IMR-90 (cell line): ENCODE results near the gene RANBP9. TPM values are rescaled to one million over a fixed set of nuclear protein-coding genes. Genes with fewer than 3 reads are reported as not detected.

Experiments
- ATAC-seq: fragments of 200-7000 bp; cut with Tn5 transposase; 2 replicates; pipeline ENCODE4 v1.9.1; 2020; ENCODE audit warnings: low read depth, mild to moderate bottlenecking, moderate library complexity
- BruUV-seq: library from RNA; stranded (reverse); fragments of 400-500 nt; replicated peaks from 2 replicates; lab custom pipeline; 2021; lab: Mats Ljungman, UMichigan
- CTCF ChIA-PET: fragments of 300-600 bp; formaldehyde crosslinking; extraction: SDS; loops from one replicate; lab custom pipeline; 2021; ENCODE audit warnings: antibody characterized with exemption; lab: Yijun Ruan, JAX
- POLR2A ChIA-PET: fragments of 300-600 bp; sonication (Branson Sonifier 250); formaldehyde crosslinking; loops from one replicate; lab custom pipeline; 2022; ENCODE audit warnings: antibody characterized with exemption; ENCODE audit not compliant: unreplicated experiment; lab: Charles Lee
- DNase-seq: peaks from one replicate; pipeline ENCODE4 v3.0.0; 2013
- H2AFZ ChIP-seq: replicated peaks from 2 replicates; pipeline ENCODE3; 2013; ENCODE audit warnings: low read length, mild to moderate bottlenecking; ENCODE audit not compliant: poor library complexity
- H2AK5ac ChIP-seq: 2 replicates; pipeline ENCODE4 v1.6.1; 2013; ENCODE audit warnings: low read depth, low read length, inconsistent platforms
- H2AK9ac ChIP-seq: replicated peaks from 2 replicates; pipeline ENCODE3; 2013; ENCODE audit warnings: mild to moderate bottlenecking, low read depth, low read length, moderate library complexity; ENCODE audit not compliant: poor library complexity
- H2BK120ac ChIP-seq: 2 replicates; pipeline ENCODE4 v1.6.1; 2013; ENCODE audit warnings: low read depth, low read length, inconsistent platforms
- H2BK15ac ChIP-seq: 3 replicates; pipeline ENCODE4 v1.6.1; 2013; ENCODE audit warnings: low read depth, low read length, inconsistent platforms
- H2BK20ac ChIP-seq: 2 replicates; pipeline ENCODE4 v1.6.1; 2013; ENCODE audit warnings: low read depth, mild to moderate bottlenecking, inconsistent platforms, low read length, moderate library complexity
- H2BK5ac ChIP-seq: 2 replicates; pipeline ENCODE4 v1.6.1; 2013; ENCODE audit warnings: mild to moderate bottlenecking, low read depth, low read length, inconsistent platforms; ENCODE audit not compliant: poor library complexity, severe bottlenecking
- H3K14ac ChIP-seq: replicated peaks from 2 replicates; pipeline ENCODE4 v1.6.1; 2013; ENCODE audit warnings: low read depth, low read length, inconsistent platforms
- H3K18ac ChIP-seq: 2 replicates; pipeline ENCODE4 v1.6.1; 2013; ENCODE audit warnings: low read depth, low read length, control low read depth
- H3K23ac ChIP-seq: 2 replicates; pipeline ENCODE4 v1.6.1; 2013; ENCODE audit warnings: low read depth, low read length, inconsistent platforms
- H3K27ac ChIP-seq: 2 replicates; pipeline ENCODE4 v1.5.1; 2013; ENCODE audit warnings: mild to moderate bottlenecking, control low read depth, low read length; ENCODE audit not compliant: insufficient read depth
- H3K27me3 ChIP-seq: 2 replicates; pipeline ENCODE4 v1.6.1; 2013; ENCODE audit warnings: low read length; ENCODE audit not compliant: control insufficient read depth, insufficient read depth
- H3K36me3 ChIP-seq: 2 replicates; pipeline ENCODE4 v1.6.1; 2013; ENCODE audit warnings: low read length, mixed read lengths; ENCODE audit not compliant: control insufficient read depth, insufficient read depth
- H3K4ac ChIP-seq: 2 replicates; pipeline ENCODE4 v1.6.1; 2013; ENCODE audit warnings: low read depth, low read length, inconsistent platforms
- H3K4me1 ChIP-seq: 2 replicates; pipeline ENCODE4 v1.6.1; 2013; ENCODE audit warnings: low read length, mixed read lengths; ENCODE audit not compliant: control insufficient read depth, insufficient read depth
- H3K4me2 ChIP-seq: 2 replicates; pipeline ENCODE4 v1.6.1; 2013; ENCODE audit warnings: low read depth, mild to moderate bottlenecking, control low read depth, low read length, moderate library complexity
- H3K4me3 ChIP-seq: 2 replicates; pipeline ENCODE4 v1.5.1; 2013; ENCODE audit warnings: low read depth, mild to moderate bottlenecking, control low read depth, low read length, moderate library complexity; ENCODE audit not compliant: insufficient read depth
- H3K56ac ChIP-seq: 2 replicates; pipeline ENCODE4 v1.6.1; 2013; ENCODE audit warnings: low read length, inconsistent platforms; ENCODE audit not compliant: insufficient read depth; ENCODE audit errors: extremely low read depth
- H3K79me1 ChIP-seq, 2 experiments: 2 replicates each; pipeline ENCODE4 v1.6.1; 2013; ENCODE audit warnings: low read length in 2 of 2, inconsistent platforms in 1 of 2, low read depth in 1 of 2
- H3K9ac ChIP-seq: 2 replicates; pipeline ENCODE4 v1.6.1; 2013; ENCODE audit warnings: low read depth, low read length, control low read depth
- H3K9me1 ChIP-seq: 2 replicates; pipeline ENCODE4 v1.6.1; 2013; ENCODE audit warnings: low read length, inconsistent platforms; ENCODE audit not compliant: insufficient read depth
- H3K9me3 ChIP-seq: 2 replicates; pipeline ENCODE4 v1.6.1; 2013; ENCODE audit warnings: low read length; ENCODE audit not compliant: control insufficient read depth, insufficient read depth
- H4K20me1 ChIP-seq: 2 replicates; pipeline ENCODE4 v1.6.1; 2013; ENCODE audit warnings: low read length, inconsistent platforms; ENCODE audit not compliant: insufficient read depth
- H4K5ac ChIP-seq: 2 replicates; pipeline ENCODE4 v1.6.1; 2013; ENCODE audit warnings: mild to moderate bottlenecking, low read depth, low read length, control low read depth
- H4K8ac ChIP-seq, 2 experiments: 2 replicates each; pipeline ENCODE4 v1.6.1; 2013; ENCODE audit warnings: low read depth in 2 of 2, low read length in 2 of 2, control low read depth in 1 of 2, inconsistent platforms in 1 of 2
- H4K91ac ChIP-seq: 2 replicates; pipeline ENCODE4 v1.6.1; 2013; ENCODE audit warnings: low read depth, low read length, inconsistent platforms; ENCODE audit not compliant: insufficient read depth
- BHLHE40 ChIP-seq: fragments of 150-350 bp; IDR thresholded peaks from 2 replicates; pipeline ENCODE4 v1.6.1; 2016; ENCODE audit warnings: mild to moderate bottlenecking, low read depth, low read length
- CEBPB ChIP-seq: IDR thresholded peaks from 2 replicates; pipeline ENCODE4 v1.6.1; 2012; ENCODE audit warnings: low read depth, low read length, improper control_type of control experiment
- CHD1 ChIP-seq: IDR thresholded peaks from 2 replicates; pipeline ENCODE4 v1.6.1; 2012; ENCODE audit warnings: low read depth, low read length, improper control_type of control experiment
- CTCF ChIP-seq: conservative IDR thresholded peaks from 2 replicates; pipeline ENCODE4 v1.5.1; 2012; ENCODE audit warnings: mild to moderate bottlenecking, low read depth, low read length, improper control_type of control experiment
- FOS ChIP-seq: fragments of 150-350 bp; IDR thresholded peaks from 2 replicates; pipeline ENCODE4 v1.6.1; 2016; ENCODE audit warnings: low read depth, low read length
- MAZ ChIP-seq: IDR thresholded peaks from 2 replicates; pipeline ENCODE4 v1.6.1; 2012; ENCODE audit warnings: low read depth, mild to moderate bottlenecking, low read length, improper control_type of control experiment, moderate library complexity, borderline replicate concordance
- MXI1 ChIP-seq: IDR thresholded peaks from 2 replicates; pipeline ENCODE4 v1.6.1; 2012; ENCODE audit warnings: low read depth, mild to moderate bottlenecking, low read length, moderate library complexity, borderline replicate concordance
- NFE2L2 ChIP-seq: fragments of 150-350 bp; IDR thresholded peaks from 2 replicates; pipeline ENCODE4 v1.6.1; 2016; ENCODE audit warnings: low read depth, mild to moderate bottlenecking, low read length
- POLR2A ChIP-seq: IDR thresholded peaks from 2 replicates; pipeline ENCODE4 v1.6.1; 2012; ENCODE audit warnings: mild to moderate bottlenecking, low read depth, low read length
- RAD21 ChIP-seq: IDR thresholded peaks from 2 replicates; pipeline ENCODE4 v1.6.1; 2012; ENCODE audit warnings: low read length, improper control_type of control experiment
- RCOR1 ChIP-seq: IDR thresholded peaks from 2 replicates; pipeline ENCODE4 v1.6.1; 2012; ENCODE audit warnings: mild to moderate bottlenecking, low read length, improper control_type of control experiment; ENCODE audit not compliant: insufficient replicate concordance
- RFX5 ChIP-seq: IDR thresholded peaks from 2 replicates; pipeline ENCODE4 v1.8.0; 2012; ENCODE audit warnings: low read depth, mild to moderate bottlenecking, low read length, moderate library complexity
- SMC3 ChIP-seq: fragments of 150-350 bp; IDR thresholded peaks from 2 replicates; pipeline ENCODE4 v1.6.1; 2016; ENCODE audit warnings: low read depth, mild to moderate bottlenecking, antibody characterized with exemption, low read length, moderate library complexity
- WGBS, 2 experiments: methylation state at CpG; one replicate each; pipeline versions ENCODE4 v1.1.5 to v1.1.7; 2013; ENCODE audit warnings: missing lambda C conversion rate in 2 of 2; ENCODE audit not compliant: insufficient read length in 1 of 2; ENCODE audit errors: extremely low coverage in 2 of 2; 5-methylcytosine and 5-hydroxymethylcytosine counted together
- dilution Hi-C: fragments of 300-500 bp; cut with HindIII; formaldehyde crosslinking; loops from one replicate; pipeline ENCODE4 v1.14.3; 2018; ENCODE audit warnings: low sequenced_read_pairs; ENCODE audit not compliant: unreplicated experiment
- in situ Hi-C: fragments of 300-500 bp; cut with MboI; formaldehyde crosslinking; loops from 3 replicates; pipeline ENCODE4 v1.14.3; 2019; ENCODE audit warnings: low sequenced_read_pairs, inconsistent platforms, mixed read lengths
- intact Hi-C: fragments of 100-400 bp; cut with micrococcal nuclease; formaldehyde crosslinking; loops from 2 replicates; pipeline ENCODE4 v1.10.0; 2022
- polyA plus RNA-seq, 3 experiments: library from polyadenylated mRNA; depleted of rRNA; stranded (reverse); fragments of >200 nt; gene quantifications; 2 replicates each; pipeline ENCODE4 v1.2.3, GENCODE V29; 2012; ENCODE audit warnings: low replicate concordance in 1 of 3
- total RNA-seq: library from RNA; depleted of rRNA; stranded (reverse); fragments of >200 nt; gene quantifications from 2 replicates; pipeline ENCODE4 v1.2.3, GENCODE V29; 2012
- TF ChIP-seq, protein P1 (sequence below): fragments of 150-350 bp; IDR thresholded peaks from 2 replicates; pipeline ENCODE4 v1.6.1; 2016; ENCODE audit warnings: low read depth, mild to moderate bottlenecking, low read length, moderate library complexity, borderline replicate concordance
- TF ChIP-seq, protein P2 (sequence below): fragments of 150-350 bp; IDR thresholded peaks from 2 replicates; pipeline ENCODE4 v1.6.1; 2017; ENCODE audit warnings: mild to moderate bottlenecking, antibody characterized with exemption, low read length, low read depth

RANBP9 gene
- total and polyA plus RNA-seq, 2 of the 4 experiments (the other 2 are of a cell fraction) = 17.7 to 27.8 TPM

GRCh38 chr6:13678255-13678983, 33.2 kb downstream of the RANBP9 start:
- Histone ChIP-seq H2BK120ac (no peak overlapping the region), H4K20me1 (peaks cover 25% of the 10 kb centered on the region), H4K91ac (no peak overlapping the region), H3K18ac (no peak overlapping the region), H3K4me1 (no peaks in the 10 kb centered on the region), H3K4me3 (no peak overlapping the region), H2AK5ac (no peak overlapping the region), H3K9me3 (no peaks in the 10 kb centered on the region), H3K4me2 (no peak overlapping the region), H2BK15ac (no peak overlapping the region), H3K9ac (no peak overlapping the region), H2BK20ac (no peak overlapping the region), H3K23ac (no peak overlapping the region), H2AK9ac (no peak overlapping the region), H3K56ac (no peak overlapping the region), H3K27me3 (no peaks in the 10 kb centered on the region), H3K27ac (no peak overlapping the region), H3K79me1 (peaks cover 18 to 37% of the 10 kb centered on the region in 2 experiments), H3K4ac (no peak overlapping the region), H2BK5ac (no peak overlapping the region), H3K9me1 (peaks cover 3% of the 10 kb centered on the region; the same call in 1 of the 2 replicates), H4K8ac (no peak overlapping the region), H4K5ac (no peak overlapping the region), H2AFZ (no peak overlapping the region), H3K36me3 (peaks cover 3% of the 10 kb centered on the region; the same call in 1 of the 2 replicates), H3K14ac (no peak overlapping the region)
- DNase-seq (no peak), ATAC-seq (no peak)
- 60% methylated on average over 1 of the region's 4 CpGs; no CpG with 5 or more reads in 1 of the 2 experiments for WGBS, 2 experiments
- ChIA-PET CTCF (no interaction called here), POLR2A (no interaction called here)
- no TSS peak for BruUV-seq
- in situ Hi-C loops = no loop called here
- dilution Hi-C loops = no loop called here
- TF ChIP-seq POLR2A = no peak
- no peak for TF ChIP-seq RAD21
- no peak for TF ChIP-seq RCOR1
- TF ChIP-seq RFX5 = no peak
- TF ChIP-seq CEBPB = no peak
- TF ChIP-seq, protein P1, sequence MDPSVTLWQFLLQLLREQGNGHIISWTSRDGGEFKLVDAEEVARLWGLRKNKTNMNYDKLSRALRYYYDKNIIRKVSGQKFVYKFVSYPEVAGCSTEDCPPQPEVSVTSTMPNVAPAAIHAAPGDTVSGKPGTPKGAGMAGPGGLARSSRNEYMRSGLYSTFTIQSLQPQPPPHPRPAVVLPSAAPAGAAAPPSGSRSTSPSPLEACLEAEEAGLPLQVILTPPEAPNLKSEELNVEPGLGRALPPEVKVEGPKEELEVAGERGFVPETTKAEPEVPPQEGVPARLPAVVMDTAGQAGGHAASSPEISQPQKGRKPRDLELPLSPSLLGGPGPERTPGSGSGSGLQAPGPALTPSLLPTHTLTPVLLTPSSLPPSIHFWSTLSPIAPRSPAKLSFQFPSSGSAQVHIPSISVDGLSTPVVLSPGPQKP = no peak
- no peak for TF ChIP-seq MXI1
- no peak for TF ChIP-seq SMC3
- TF ChIP-seq NFE2L2 = no peak
- TF ChIP-seq CTCF = no peak
- TF ChIP-seq MAZ = no peak
- no peak for TF ChIP-seq BHLHE40
- TF ChIP-seq, protein P2, sequence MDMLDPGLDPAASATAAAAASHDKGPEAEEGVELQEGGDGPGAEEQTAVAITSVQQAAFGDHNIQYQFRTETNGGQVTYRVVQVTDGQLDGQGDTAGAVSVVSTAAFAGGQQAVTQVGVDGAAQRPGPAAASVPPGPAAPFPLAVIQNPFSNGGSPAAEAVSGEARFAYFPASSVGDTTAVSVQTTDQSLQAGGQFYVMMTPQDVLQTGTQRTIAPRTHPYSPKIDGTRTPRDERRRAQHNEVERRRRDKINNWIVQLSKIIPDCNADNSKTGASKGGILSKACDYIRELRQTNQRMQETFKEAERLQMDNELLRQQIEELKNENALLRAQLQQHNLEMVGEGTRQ = no peak
- no peak for TF ChIP-seq FOS
- no peak for TF ChIP-seq CHD1
- intact Hi-C loops = no loop called here
